RWPE2 (cell line): Measurements from ENCODE around the gene OR9A2.

Experiments
- ATAC-seq: fragments of 200-7000 bp; cut with Tn5 transposase; 3 replicates; pipeline ENCODE4 v1.9.1; 2021; ENCODE audit warnings: low read depth
- DNase-seq: peaks from one replicate; pipeline ENCODE4 v3.0.0-alpha.2; 2020; ENCODE audit warnings: low spot score
- H3K27ac ChIP-seq: fragments of 450-650 bp; 2 replicates; pipeline ENCODE4 v1.5.1; 2017; ENCODE audit warnings: mild to moderate bottlenecking; ENCODE audit not compliant: poor library complexity, severe bottlenecking
- H3K27me3 ChIP-seq: fragments of 250-450 bp; sonication (Bioruptor Pico); 2 replicates; pipeline ENCODE4 v1.5.1; 2021; ENCODE audit warnings: mild to moderate bottlenecking, moderate library complexity; ENCODE audit not compliant: insufficient read depth, poor library complexity, severe bottlenecking
- H3K36me3 ChIP-seq: fragments of 250-450 bp; sonication (Bioruptor Pico); 2 replicates; pipeline ENCODE4 v1.5.1; 2020; ENCODE audit warnings: low read depth, mild to moderate bottlenecking, moderate library complexity
- H3K4me1 ChIP-seq: fragments of 250-450 bp; sonication (Bioruptor Pico); 2 replicates; pipeline ENCODE4 v1.5.1; 2021; ENCODE audit warnings: mild to moderate bottlenecking, moderate library complexity; ENCODE audit not compliant: insufficient read depth, poor library complexity, severe bottlenecking
- H3K4me3 ChIP-seq: fragments of 250-450 bp; sonication (Bioruptor Pico); 2 replicates; pipeline ENCODE4 v1.5.1; 2021; ENCODE audit warnings: mild to moderate bottlenecking, moderate library complexity; ENCODE audit not compliant: severe bottlenecking
- H3K9me3 ChIP-seq: fragments of 250-450 bp; sonication (Bioruptor Pico); 2 replicates; pipeline ENCODE4 v1.5.1; 2021; ENCODE audit warnings: mild to moderate bottlenecking, moderate library complexity; ENCODE audit not compliant: severe bottlenecking
- CTCF ChIP-seq: fragments of 450-650 bp; IDR thresholded peaks from one replicate; pipeline ENCODE4 v1.5.1; 2017; ENCODE audit warnings: mild to moderate bottlenecking, moderate library complexity; ENCODE audit not compliant: poor library complexity, severe bottlenecking

The OR9A2 gene

GRCh38 chr7:143050931-143051330 lies 24.0 kb upstream of the OR9A2 start:
- ATAC-seq (no peak), DNase-seq (no peak)
- no peak for TF ChIP-seq CTCF
- Histone ChIP-seq H3K27ac (no peak overlapping the region), H3K4me3 (no peak overlapping the region), H3K9me3 (no peaks in the 10 kb centered on the region), H3K27me3 (no peaks in the 10 kb centered on the region), H3K4me1 (no peaks in the 10 kb centered on the region), H3K36me3 (no peaks in the 10 kb centered on the region)

GRCh38 chr7:143049362-143049761 lies 22.4 kb upstream of the OR9A2 start:
- no peak for TF ChIP-seq CTCF
- H3K4me3 ChIP-seq, result no peak overlapping the region
- DNase-seq (no peak), ATAC-seq (no peak)
- no peak overlapping the region for H3K27ac ChIP-seq
- no peaks in the 10 kb centered on the region for H3K9me3 ChIP-seq
- no peaks in the 10 kb centered on the region for H3K27me3 ChIP-seq
- no peaks in the 10 kb centered on the region for H3K36me3 ChIP-seq
- H3K4me1 ChIP-seq, result no peaks in the 10 kb centered on the region

- Histone ChIP-seq H3K9me3 (no peaks in the 10 kb centered on the region), H3K27ac (no peak overlapping the region), H3K4me3 (no peak overlapping the region), H3K4me1 (no peaks in the 10 kb centered on the region), H3K27me3 (no peaks in the 10 kb centered on the region), H3K36me3 (no peaks in the 10 kb centered on the region)
- DNase-seq (no peak), ATAC-seq (no peak)
- TF ChIP-seq CTCF, result no peak
Observed at GRCh38 chr7:143048827-143049226, 21.9 kb upstream of the OR9A2 start.

- no peak overlapping the region for H3K4me3 ChIP-seq
- DNase-seq, result no peak
- no peak for TF ChIP-seq CTCF
Observed at GRCh38 chr7:143047326-143047725, 20.4 kb upstream of the OR9A2 start.

GRCh38 chr7:143046426-143046851 lies 19.5 kb upstream of the OR9A2 start:
- H3K27ac ChIP-seq, result no peak overlapping the region
- no peaks in the 10 kb centered on the region for H3K27me3 ChIP-seq
- H3K4me1 ChIP-seq, result no peaks in the 10 kb centered on the region
- H3K9me3 ChIP-seq, result no peaks in the 10 kb centered on the region
- no peak overlapping the region for H3K4me3 ChIP-seq
- no peak for TF ChIP-seq CTCF
- H3K36me3 ChIP-seq, result no peaks in the 10 kb centered on the region
- ATAC-seq (no peak), DNase-seq (no peak)

More at GRCh38 chr7:143047326-143047725, 20.4 kb upstream of the OR9A2 start:
- no peak for ATAC-seq
- Histone ChIP-seq H3K9me3 (no peaks in the 10 kb centered on the region), H3K27me3 (no peaks in the 10 kb centered on the region), H3K36me3 (no peaks in the 10 kb centered on the region), H3K27ac (no peak overlapping the region), H3K4me1 (no peaks in the 10 kb centered on the region)
